ENCODE measurements around the gene TMEM258. TPM values are rescaled to one million over a fixed set of nuclear protein-coding genes. Genes with fewer than 3 reads are reported as not detected.

Gene TMEM258
- total and polyA plus RNA-seq, 2 of the 4 experiments (the other 2 are of a cell fraction): 107 to 280 TPM

DNA sequence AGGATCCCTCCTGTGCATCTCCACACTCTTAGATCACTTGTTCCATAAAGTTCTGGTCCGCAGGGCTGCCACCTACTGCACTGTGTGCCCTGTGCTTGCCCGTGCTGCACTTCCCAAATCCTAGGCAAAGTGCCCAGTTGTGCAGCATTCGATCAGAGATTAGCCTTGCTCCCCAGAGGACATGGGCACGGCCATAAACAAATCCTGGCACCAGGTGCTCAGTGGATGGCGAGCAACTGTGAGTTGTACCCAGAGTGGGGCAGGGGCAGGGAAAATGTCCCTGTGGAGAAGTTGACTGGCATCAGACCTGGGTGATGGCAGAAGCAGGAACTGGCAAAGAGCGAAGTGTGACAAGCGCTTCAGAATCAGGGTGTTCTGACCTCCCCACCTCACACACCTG lies 40.4 kb upstream of the TMEM258 start:
- no TSS peak for BruUV-seq (replicated peaks)
- H3K9me3 ChIP-seq (ENCODE audit: control insufficient read depth, insufficient read depth, low read length): no peaks in the 10 kb centered on the region
- H2BK120ac ChIP-seq (ENCODE audit: low read depth, low read length): no peak overlapping the region
- H3K4me3 ChIP-seq (ENCODE audit: insufficient read depth, low read depth, low read length): no peak overlapping the region
- dilution Hi-C loops (cut with HindIII; ENCODE audit: low sequenced_read_pairs, unreplicated experiment) (no loop called here), intact Hi-C loops (cut with micrococcal nuclease) (no loop called here), in situ Hi-C loops (cut with MboI; ENCODE audit: low sequenced_read_pairs) (no loop called here)
- no peak for ATAC-seq (ENCODE audit: low read depth)
- peaks cover 20 to 87% of the 10 kb centered on the region in 2 experiments for H3K79me1 ChIP-seq (ENCODE audit: low read depth in 1 of 2, low read length in 2 of 2)
- H4K8ac ChIP-seq (ENCODE audit: low read depth in 2 of 2, low read length in 2 of 2): no peak overlapping the region
- no peaks in the 10 kb centered on the region for H3K27me3 ChIP-seq (ENCODE audit: control insufficient read depth, insufficient read depth, low read length)
- H4K5ac ChIP-seq (ENCODE audit: low read depth, low read length): no peak overlapping the region
- POLR2A ChIA-PET (ENCODE audit: unreplicated experiment): no interaction called here
- no peak overlapping the region for H3K56ac ChIP-seq (ENCODE audit: extremely low read depth, insufficient read depth, low read length)
- peaks cover 4% of the 10 kb centered on the region; the same call in 1 of the 2 replicates for H3K36me3 ChIP-seq (ENCODE audit: control insufficient read depth, insufficient read depth, low read length)
- no peak overlapping the region for H2AK9ac ChIP-seq (replicated peaks; ENCODE audit: low read depth, low read length, poor library complexity)
- no peak for DNase-seq
- H3K23ac ChIP-seq (ENCODE audit: low read depth, low read length): no peak overlapping the region
- H2BK20ac ChIP-seq (ENCODE audit: low read depth, low read length): no peak overlapping the region
- no peak overlapping the region for H3K9ac ChIP-seq (ENCODE audit: low read depth, low read length)
- CTCF ChIA-PET: interaction anchor here (1.4 kb wide), 1 partner anchor 275 kb away, joined by 3 read pairs; no protein-coding TSS in a partner anchor
- no peak overlapping the region for H4K91ac ChIP-seq (ENCODE audit: insufficient read depth, low read depth, low read length)
- H3K9me1 ChIP-seq (ENCODE audit: insufficient read depth, low read length): peaks cover 24% of the 10 kb centered on the region
- H3K27ac ChIP-seq (ENCODE audit: insufficient read depth, low read length): no peak overlapping the region
- H2BK5ac ChIP-seq (ENCODE audit: low read depth, low read length, poor library complexity, severe bottlenecking): no peak overlapping the region
- H2AFZ ChIP-seq (replicated peaks; ENCODE audit: low read length, poor library complexity): no peak overlapping the region
- peaks cover 15% of the 10 kb centered on the region; the same call in 1 of the 2 replicates for H3K4me1 ChIP-seq (ENCODE audit: control insufficient read depth, insufficient read depth, low read length)
- H3K4ac ChIP-seq (ENCODE audit: low read depth, low read length): no peak overlapping the region
- no peak overlapping the region for H3K14ac ChIP-seq (replicated peaks; ENCODE audit: low read depth, low read length)
- H3K18ac ChIP-seq (ENCODE audit: low read depth, low read length): no peak overlapping the region
- H2AK5ac ChIP-seq (ENCODE audit: low read depth, low read length): no peak overlapping the region
- H4K20me1 ChIP-seq (ENCODE audit: insufficient read depth, low read length): peaks cover 50% of the 10 kb centered on the region; the same call in 1 of the 2 replicates
- TF ChIP-seq BHLHE40 (IDR thresholded peaks at IDR 0.05; ENCODE audit: low read depth, low read length): no peak
- TF ChIP-seq MXI1 (IDR thresholded peaks at IDR 0.05; ENCODE audit: borderline replicate concordance, low read depth, low read length): no peak
- TF ChIP-seq SMC3 (IDR thresholded peaks at IDR 0.05; ENCODE audit: low read depth, low read length): no peak
- TF ChIP-seq RFX5 (IDR thresholded peaks at IDR 0.05; ENCODE audit: low read depth, low read length): no peak
- no peak for TF ChIP-seq RCOR1 (IDR thresholded peaks at IDR 0.05; ENCODE audit: insufficient replicate concordance, low read length)
- no peak for TF ChIP-seq CEBPB (IDR thresholded peaks at IDR 0.05; ENCODE audit: low read depth, low read length)
- TF ChIP-seq MAFK (IDR thresholded peaks at IDR 0.05; ENCODE audit: low read depth, low read length): no peak
- TF ChIP-seq CHD1 (IDR thresholded peaks at IDR 0.05; ENCODE audit: low read depth, low read length): no peak
- no peak for TF ChIP-seq NFE2L2 (IDR thresholded peaks at IDR 0.05; ENCODE audit: low read depth, low read length)
- TF ChIP-seq POLR2A (IDR thresholded peaks at IDR 0.05; ENCODE audit: low read depth, low read length): no peak
- TF ChIP-seq RAD21 (IDR thresholded peaks at IDR 0.05; ENCODE audit: low read length): no peak
- TF ChIP-seq USF2 (IDR thresholded peaks at IDR 0.05; ENCODE audit: low read depth, low read length): no peak
- TF ChIP-seq FOS (IDR thresholded peaks at IDR 0.05; ENCODE audit: low read depth, low read length): no peak
- no peak for TF ChIP-seq MAZ (IDR thresholded peaks at IDR 0.05; ENCODE audit: borderline replicate concordance, low read depth, low read length)
- no peak for TF ChIP-seq ELK1 (IDR thresholded peaks at IDR 0.05; ENCODE audit: borderline replicate concordance, low read depth, low read length)
- TF ChIP-seq, protein P1, sequence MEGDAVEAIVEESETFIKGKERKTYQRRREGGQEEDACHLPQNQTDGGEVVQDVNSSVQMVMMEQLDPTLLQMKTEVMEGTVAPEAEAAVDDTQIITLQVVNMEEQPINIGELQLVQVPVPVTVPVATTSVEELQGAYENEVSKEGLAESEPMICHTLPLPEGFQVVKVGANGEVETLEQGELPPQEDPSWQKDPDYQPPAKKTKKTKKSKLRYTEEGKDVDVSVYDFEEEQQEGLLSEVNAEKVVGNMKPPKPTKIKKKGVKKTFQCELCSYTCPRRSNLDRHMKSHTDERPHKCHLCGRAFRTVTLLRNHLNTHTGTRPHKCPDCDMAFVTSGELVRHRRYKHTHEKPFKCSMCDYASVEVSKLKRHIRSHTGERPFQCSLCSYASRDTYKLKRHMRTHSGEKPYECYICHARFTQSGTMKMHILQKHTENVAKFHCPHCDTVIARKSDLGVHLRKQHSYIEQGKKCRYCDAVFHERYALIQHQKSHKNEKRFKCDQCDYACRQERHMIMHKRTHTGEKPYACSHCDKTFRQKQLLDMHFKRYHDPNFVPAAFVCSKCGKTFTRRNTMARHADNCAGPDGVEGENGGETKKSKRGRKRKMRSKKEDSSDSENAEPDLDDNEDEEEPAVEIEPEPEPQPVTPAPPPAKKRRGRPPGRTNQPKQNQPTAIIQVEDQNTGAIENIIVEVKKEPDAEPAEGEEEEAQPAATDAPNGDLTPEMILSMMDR (conservative IDR thresholded peaks at IDR 0.05; ENCODE audit: low read depth, low read length): no peak
- no peak overlapping the region for H2BK15ac ChIP-seq (ENCODE audit: low read depth, low read length)
- 90% methylated on average over 2 of the region's 7 CpGs; no CpG with 5 or more reads in 1 of the 2 experiments for WGBS, 2 experiments (ENCODE audit: extremely low coverage in 2 of 2, insufficient read length in 1 of 2)
- no peak overlapping the region for H3K4me2 ChIP-seq (ENCODE audit: low read depth, low read length)

All from IMR-90 (cell line).